Left ventricle myocardium inferior (tissue), 1 donor: ENCODE results near the gene RPL12. TPM values are rescaled to one million over a fixed set of nuclear protein-coding genes. Genes with fewer than 3 reads are reported as not detected.

ENCODE experiments used
- DNase-seq: peaks from one replicate; pipeline ENCODE4 v3.0.0-alpha.2; 2020
- H3K27ac ChIP-seq: fragments of 200-600 bp; replicated peaks from 2 replicates; pipeline ENCODE4 v1.8.0; 2021
- H3K27me3 ChIP-seq: fragments of 200-600 bp; 2 replicates; pipeline ENCODE4 v1.8.0; 2021; ENCODE audit warnings: low read depth
- H3K36me3 ChIP-seq: fragments of 200-600 bp; 2 replicates; pipeline ENCODE4 v1.8.0; 2021
- H3K4me1 ChIP-seq: fragments of 200-600 bp; 2 replicates; pipeline ENCODE4 v1.8.0; 2021
- H3K4me3 ChIP-seq: fragments of 200-600 bp; 2 replicates; pipeline ENCODE4 v1.8.0; 2021; ENCODE audit warnings: mild to moderate bottlenecking, moderate library complexity
- H3K9me3 ChIP-seq: fragments of 200-600 bp; replicated peaks from 2 replicates; pipeline ENCODE4 v1.8.0; 2021
- CTCF ChIP-seq: fragments of 200-600 bp; IDR thresholded peaks from 2 replicates; pipeline ENCODE4 v1.8.0; 2021; ENCODE audit warnings: antibody characterized with exemption, mild to moderate bottlenecking, borderline replicate concordance
- intact Hi-C: fragments of 100-400 bp; cut with micrococcal nuclease; formaldehyde crosslinking; loops from one replicate; pipeline ENCODE4 v1.11.0; 2022
- total RNA-seq: library from RNA; stranded (reverse); fragmentation: NEBNext Ultra II Directional; extraction: Animal tissue kit (Norgen Biotek cat#: 25700); gene quantifications from one replicate; pipeline ENCODE4 v1.2.1, GENCODE V29; 2021
- donor health status: DM: no; HTN: yes; CAD: no; lungs with severe emphysema.

Gene RPL12
- total RNA-seq, 1 donor from 2014 or later = 605 TPM

- H3K4me3 ChIP-seq = peak within 1 kb of the TSS; percentile 91
- DNase-seq = peak; percentile 95
- peaks cover 13% of the 10 kb centered on the region for H3K36me3 ChIP-seq
- no peaks in the 10 kb centered on the region for H3K27me3 ChIP-seq
- H3K27ac ChIP-seq = peak within 1 kb of the TSS; percentile 94
- peaks cover 58% of the 10 kb centered on the region for H3K4me1 ChIP-seq
- TF ChIP-seq CTCF = peak; percentile 20
- intact Hi-C loops = no loop called here
- H3K9me3 ChIP-seq = no peaks in the 10 kb centered on the region
Measured at GRCh38 chr9:127423934-127424675, 27.1 kb downstream of the RPL12 start, which contains the start of gene ZNF79. Gene ZNF79 (plus strand): TSS chr9:127424382. CDS start chr9:127424788, 406 bp downstream.

GRCh38 chr9:127423476-127423933, 27.7 kb downstream of the RPL12 start:
- intact Hi-C loops = no loop called here

GRCh38 chr9:127422787-127423186, 28.4 kb downstream of the RPL12 start:
- intact Hi-C loops = no loop called here
- peaks cover 55% of the 10 kb centered on the region for H3K4me1 ChIP-seq
- no peaks in the 10 kb centered on the region for H3K9me3 ChIP-seq
- DNase-seq = no peak
- no peak overlapping the region for H3K27ac ChIP-seq
- no peak for TF ChIP-seq CTCF
- no peaks in the 10 kb centered on the region for H3K36me3 ChIP-seq
- H3K4me3 ChIP-seq = peak overlapping the region; percentile 91
- H3K27me3 ChIP-seq = no peaks in the 10 kb centered on the region

More at GRCh38 chr9:127423476-127423933, 27.7 kb downstream of the RPL12 start:
- Histone ChIP-seq H3K9me3 (no peaks in the 10 kb centered on the region), H3K4me3 (peak overlapping the region; percentile 91), H3K27me3 (no peaks in the 10 kb centered on the region), H3K27ac (peak overlapping the region; percentile 94), H3K4me1 (peaks cover 58% of the 10 kb centered on the region), H3K36me3 (peaks cover 7% of the 10 kb centered on the region)
- no peak for DNase-seq
- no peak for TF ChIP-seq CTCF

- intact Hi-C loops = no loop called here
- TF ChIP-seq CTCF = no peak
- peak overlapping the region; percentile 91 for H3K4me3 ChIP-seq
- H3K4me1 ChIP-seq = peaks cover 52% of the 10 kb centered on the region
- no peaks in the 10 kb centered on the region for H3K36me3 ChIP-seq
- no peaks in the 10 kb centered on the region for H3K27me3 ChIP-seq
- no peak for DNase-seq
- no peaks in the 10 kb centered on the region for H3K9me3 ChIP-seq
- H3K27ac ChIP-seq = no peak overlapping the region
Measured at GRCh38 chr9:127422133-127422782, 28.9 kb downstream of the RPL12 start.

- H3K27ac ChIP-seq = no peak overlapping the region
Measured at GRCh38 chr9:127421057-127421456, 30.1 kb downstream of the RPL12 start.

More at GRCh38 chr9:127421057-127421456, 30.1 kb downstream of the RPL12 start:
- Histone ChIP-seq H3K4me1 (peaks cover 42% of the 10 kb centered on the region), H3K27me3 (no peaks in the 10 kb centered on the region), H3K4me3 (no peak overlapping the region), H3K36me3 (no peaks in the 10 kb centered on the region), H3K9me3 (no peaks in the 10 kb centered on the region)
- intact Hi-C loops = no loop called here
- DNase-seq = no peak
- TF ChIP-seq CTCF = no peak
